ENCODE results near the gene SEZ6.

Gene SEZ6

DNA sequence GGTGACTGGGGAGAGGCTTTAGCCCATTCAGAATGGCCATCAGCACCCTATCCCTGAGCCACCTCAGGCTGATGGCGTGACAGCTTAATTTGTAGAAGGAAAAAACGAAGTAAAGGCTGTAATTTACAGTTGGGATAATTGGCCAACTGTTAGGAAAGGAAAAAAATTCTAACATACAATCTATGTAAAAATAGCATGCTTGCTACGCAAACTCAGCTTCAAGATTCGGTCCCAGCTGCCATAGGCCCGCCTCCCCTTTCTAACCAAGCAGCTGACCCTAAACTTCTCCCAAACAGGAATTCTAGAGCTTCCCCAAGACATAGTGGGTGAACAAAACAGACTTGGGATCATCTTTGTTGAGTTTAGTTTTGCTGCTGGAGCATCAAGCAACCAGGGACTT is 4.9 kb downstream of the SEZ6 start:
- DNase-seq, result no peak

DNA sequence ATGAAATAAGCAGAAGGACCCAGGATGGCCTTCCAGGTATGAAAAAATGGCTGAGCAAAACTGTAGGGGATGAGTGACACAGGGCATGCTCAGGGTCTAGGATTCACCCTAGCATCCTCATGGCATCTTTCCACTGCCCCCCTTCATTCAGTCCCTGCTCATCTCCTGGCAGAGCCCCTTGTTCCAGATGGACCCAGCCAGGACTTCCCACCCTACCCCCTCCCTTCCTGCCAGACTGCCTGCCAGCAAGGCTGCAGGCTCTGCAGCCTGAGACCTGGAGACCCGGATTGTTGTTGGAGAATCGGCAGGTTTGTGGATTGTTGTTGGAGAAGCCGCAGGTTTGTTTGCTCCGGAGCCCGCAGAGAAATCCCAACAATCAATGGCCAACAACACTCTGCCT is 6.6 kb downstream of the SEZ6 start:
- DNase-seq, result no peak

GRCh38 chr17:28997806-28998205 is 8.0 kb downstream of the SEZ6 start:
- no peak for DNase-seq

DNA sequence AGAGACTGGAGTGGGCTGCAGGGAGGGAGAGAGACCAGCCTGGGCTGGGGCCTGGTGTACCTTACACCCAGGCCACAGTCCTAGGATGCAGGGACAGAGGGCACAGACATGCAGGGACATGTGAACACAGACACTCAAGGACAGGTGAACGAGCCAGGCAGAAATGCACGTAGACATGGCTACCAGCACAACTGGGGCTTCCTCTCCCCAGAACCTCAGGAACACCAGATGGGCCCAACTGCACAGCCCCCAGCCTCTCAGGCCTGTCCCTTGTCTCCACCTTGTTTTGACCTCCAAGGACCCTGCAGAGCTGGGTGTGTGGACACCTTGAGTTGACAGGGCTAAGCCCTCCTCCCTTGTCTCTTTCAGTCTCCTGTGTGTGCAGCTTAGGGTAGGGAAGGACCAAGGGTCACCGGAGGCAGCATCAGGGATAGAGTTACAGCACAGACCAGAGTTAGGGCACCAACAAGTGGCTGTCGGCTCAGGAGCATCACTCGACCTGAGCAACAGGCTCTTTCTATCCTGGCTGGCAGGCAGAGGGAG is 9.2 kb downstream of the SEZ6 start:
- no peak for DNase-seq

DNA sequence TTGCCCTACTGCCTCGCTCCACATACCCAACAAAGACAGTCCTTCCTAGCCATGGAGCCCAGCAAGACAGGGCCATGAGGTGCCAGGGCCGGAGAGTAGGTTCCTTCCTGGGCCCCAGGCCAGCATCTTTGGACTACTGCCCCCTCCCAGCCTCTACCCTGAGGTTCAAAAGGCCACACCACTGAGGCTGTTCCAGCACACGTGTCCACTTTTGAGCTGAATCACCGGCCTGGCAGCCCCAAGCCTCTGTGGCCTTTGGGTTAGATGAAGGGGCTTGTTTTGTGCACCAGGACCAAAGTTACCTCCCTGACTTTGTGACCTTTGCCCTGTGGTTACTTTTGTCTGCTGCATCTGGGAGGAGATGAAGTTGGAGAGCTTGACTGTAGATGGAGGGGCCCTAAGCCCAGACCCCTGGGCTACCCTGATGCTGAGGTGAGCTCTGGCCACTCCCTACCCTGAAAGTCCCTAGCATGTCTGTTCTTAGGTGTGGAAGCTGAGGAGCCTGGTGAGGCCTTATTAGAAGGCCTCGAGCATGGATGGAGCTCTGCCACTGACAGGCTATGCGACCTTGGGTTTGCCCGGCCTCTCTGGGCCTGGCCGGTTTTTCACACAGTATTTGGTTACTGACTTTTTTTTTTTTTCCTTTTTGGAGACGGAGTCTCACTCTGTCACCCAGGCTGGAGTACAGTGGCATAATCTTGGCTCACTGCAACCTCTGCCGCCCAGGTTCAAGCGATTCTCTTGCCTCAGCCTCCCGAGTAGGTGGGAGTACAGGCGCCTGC is 12.0 kb downstream of the SEZ6 start:
- no peak for DNase-seq

- DNase-seq, result no peak
Measured at GRCh38 chr17:28992625-28993600, 12.9 kb downstream of the SEZ6 start.

- DNase-seq, result no peak
Measured at GRCh38 chr17:28992185-28992584, 13.6 kb downstream of the SEZ6 start.

DNA sequence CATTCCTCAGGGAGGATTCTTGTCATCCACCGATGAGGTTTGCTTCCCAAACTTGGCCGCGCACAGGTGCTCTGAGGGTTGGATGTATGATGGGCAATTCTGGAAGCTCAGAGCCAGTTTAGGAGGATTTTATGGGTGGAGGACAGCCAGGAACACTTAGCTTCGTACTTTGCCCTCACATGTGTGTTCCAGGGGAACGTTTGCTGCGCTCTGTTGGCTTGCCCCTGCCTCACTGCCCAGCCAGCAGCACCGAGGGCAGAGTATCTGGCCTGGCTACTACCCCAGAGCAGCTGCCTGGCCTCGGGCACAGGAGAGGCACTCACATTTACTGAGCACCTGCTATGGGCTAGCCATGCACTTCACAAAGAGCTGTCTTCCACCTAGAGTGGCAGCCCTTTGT is 14.1 kb downstream of the SEZ6 start:
- DNase-seq, result no peak

- no peak for DNase-seq
Measured at GRCh38 chr17:28989028-28989427, 16.8 kb downstream of the SEZ6 start.

DNA sequence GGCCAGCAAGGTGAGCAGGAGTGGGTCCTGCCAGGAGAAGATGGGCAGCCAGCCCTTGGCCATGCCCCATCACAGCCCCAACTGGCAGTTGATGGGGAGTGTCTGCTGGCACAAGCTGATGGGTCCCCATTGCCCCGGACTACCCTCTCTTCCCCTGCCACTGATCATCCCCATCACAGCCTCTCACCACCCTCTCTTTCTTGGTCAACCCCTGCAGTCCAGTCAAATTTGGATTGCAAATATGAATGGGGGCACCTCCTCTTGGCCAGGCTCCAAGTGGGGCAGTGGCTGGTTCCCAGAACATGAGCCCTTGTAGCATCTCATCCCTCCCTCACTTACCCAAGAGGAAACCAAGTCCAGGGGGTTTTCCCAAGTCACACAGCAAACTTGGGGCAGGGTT is 17.4 kb downstream of the SEZ6 start:
- no peak for DNase-seq

- DNase-seq, result no peak
Measured at GRCh38 chr17:28986714-28987655, 18.8 kb downstream of the SEZ6 start.

DNA sequence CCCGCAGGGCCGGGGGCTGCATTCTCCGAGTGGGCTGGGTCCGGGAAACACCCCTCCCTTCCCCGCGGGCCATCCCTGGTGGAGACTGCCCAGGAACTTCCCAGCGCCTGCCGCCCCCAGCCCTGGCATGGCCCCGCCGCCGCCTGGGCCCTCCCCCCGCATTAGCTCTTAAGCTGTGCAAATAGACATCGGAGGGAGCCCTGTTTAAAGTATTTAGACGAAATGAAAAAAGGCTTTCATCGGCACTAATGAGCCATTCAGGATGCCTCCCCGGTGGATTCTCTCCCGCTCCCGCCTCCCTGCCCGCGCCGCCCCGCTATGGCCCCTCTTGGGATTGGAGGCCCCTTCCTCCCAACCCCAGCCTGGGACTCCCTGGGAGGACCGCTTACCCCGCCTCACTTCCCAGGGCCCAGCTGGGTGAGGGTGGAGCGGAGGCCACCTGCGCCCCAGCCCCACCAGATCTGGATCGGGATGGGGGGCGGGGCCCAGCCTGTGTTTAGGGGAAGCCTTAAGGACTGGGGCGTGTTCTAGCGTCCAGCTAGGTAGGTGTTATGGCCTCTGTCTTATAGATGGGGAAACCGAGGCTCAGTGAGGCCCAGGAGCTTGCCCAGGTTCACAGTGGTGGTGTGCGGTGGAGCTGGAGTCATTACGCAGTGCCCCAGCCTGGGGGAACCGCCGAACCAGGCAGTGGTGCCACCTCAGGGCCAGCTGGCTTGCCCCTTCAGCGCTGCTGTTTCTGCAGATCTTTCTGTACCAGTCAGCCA is 19.7 kb downstream of the SEZ6 start:
- no peak for DNase-seq

DNA sequence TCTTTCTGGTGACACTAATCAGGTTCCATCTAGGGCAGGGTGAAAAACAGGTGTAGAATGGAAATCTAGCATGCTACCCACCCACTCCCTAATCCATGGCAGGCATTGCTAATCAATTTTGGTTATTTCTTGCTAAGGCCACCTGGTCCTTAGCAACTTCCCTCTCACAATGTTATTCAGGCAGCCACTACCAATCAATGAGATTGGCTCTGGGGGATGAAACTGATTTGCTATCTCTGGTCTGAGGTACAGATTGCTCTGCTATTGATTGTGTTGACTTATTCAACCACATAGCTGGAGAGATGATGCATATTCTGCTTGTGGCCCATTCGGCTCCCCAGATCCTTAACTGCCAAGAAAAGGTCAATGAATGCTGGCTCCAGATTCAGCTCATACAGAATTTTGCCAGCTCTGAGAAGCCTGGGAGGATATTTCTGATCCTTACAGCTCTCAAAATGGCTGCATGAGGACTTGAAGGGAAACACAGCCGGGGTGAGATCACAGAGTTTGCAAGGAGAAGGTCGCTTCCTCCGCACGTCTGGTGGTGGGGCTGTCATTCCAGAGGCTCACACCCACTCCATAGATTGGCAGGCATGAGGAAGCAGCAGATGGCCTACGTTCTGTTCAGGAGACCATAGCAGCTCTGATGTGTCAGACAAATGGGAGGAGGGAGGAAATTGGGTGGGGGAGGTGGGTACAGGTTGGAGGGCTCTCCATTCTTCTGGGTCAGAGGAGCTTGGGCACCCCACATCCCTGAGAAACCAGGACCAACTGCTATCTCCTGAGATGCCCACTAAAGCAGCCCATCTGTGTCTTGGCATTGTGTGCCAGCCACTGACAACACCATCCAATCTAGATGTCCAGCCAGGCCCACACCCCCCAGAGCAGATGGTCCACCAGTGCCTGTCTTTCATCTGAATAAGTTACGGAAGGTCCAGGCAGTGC is 22.3 kb downstream of the SEZ6 start:
- DNase-seq, result peak; percentile 98

- no peak for DNase-seq
Measured at GRCh38 chr17:28982131-28982793, 23.6 kb downstream of the SEZ6 start.

- no peak for DNase-seq
Measured at GRCh38 chr17:28978356-28978964, 27.4 kb downstream of the SEZ6 start.

GRCh38 chr17:28977659-28978355 is 28.0 kb downstream of the SEZ6 start:
- no peak for DNase-seq

GRCh38 chr17:28975646-28976045 is 30.2 kb downstream of the SEZ6 start:
- no peak for DNase-seq

DNA sequence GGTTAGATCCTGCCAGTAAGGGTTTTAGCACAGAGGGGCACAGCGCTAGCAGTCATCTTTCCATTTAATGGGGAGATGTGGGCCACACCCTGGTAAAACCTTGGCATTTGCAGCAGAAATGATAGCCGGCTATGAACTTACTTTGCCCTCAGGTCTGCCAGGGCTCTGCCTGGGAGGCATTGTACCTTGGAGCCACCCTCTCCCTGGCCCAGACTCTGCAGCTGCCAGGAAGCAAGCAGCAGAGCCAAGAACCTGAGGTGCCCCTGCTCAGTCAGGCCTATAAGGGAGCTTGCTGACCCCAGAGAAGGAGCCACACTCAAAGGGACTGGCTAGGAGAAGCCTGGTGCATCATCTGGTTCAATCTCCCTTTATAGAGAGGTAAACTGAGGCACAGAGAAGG is 30.8 kb downstream of the SEZ6 start:
- no peak for DNase-seq

- no peak for DNase-seq
Measured at GRCh38 chr17:28974451-28974850, 31.4 kb downstream of the SEZ6 start.

Data from NCI-H524 treated with DMSO at 0.1 percent for 48 hours (cell line).